ENCODE results near the gene KCNA2.

The KCNA2 gene

DNA sequence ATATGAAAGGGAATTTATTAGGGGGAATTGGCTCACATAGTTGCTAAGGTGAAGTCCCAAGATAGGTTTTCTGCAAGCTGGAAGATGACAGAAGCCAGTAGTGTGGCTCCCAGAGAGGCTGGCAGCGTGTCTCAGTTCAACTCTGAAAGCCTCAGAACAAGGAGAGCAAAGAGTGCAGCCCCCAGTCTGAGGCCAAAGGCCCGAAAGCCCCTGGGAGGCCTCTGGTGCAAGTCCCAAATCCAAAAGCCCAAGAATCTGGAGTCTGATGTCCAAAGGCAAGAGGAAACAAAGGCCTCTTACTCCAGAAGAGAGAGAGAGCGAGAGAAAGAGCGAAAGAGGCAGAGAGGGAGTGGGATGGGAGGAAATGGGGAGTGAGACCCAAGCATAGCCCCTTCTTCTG lies 18.3 kb downstream of the KCNA2 start:
- Histone ChIP-seq H2AFZ (ENCODE audit: low read depth, low read length) (no peak overlapping the region), H3K36me3 (ENCODE audit: insufficient read depth, low read length) (no peaks in the 10 kb centered on the region), H3K9me3 (ENCODE audit: low read length) (no peaks in the 10 kb centered on the region), H3K27me3 (ENCODE audit: insufficient read depth, low read length) (peaks cover 9% of the 10 kb centered on the region), H3K4me3 (ENCODE audit: low read length) (no peak overlapping the region), H3K4me1 (ENCODE audit: insufficient read depth, low read length) (peaks cover under 1% of the 10 kb centered on the region)

GRCh38 chr1:110585481-110585880 lies 20.7 kb downstream of the KCNA2 start:
- no peaks in the 10 kb centered on the region for H3K9me3 ChIP-seq (ENCODE audit: low read length)
- peaks cover 16% of the 10 kb centered on the region for H3K4me1 ChIP-seq (ENCODE audit: insufficient read depth, low read length)
- H3K36me3 ChIP-seq (ENCODE audit: insufficient read depth, low read length) = no peaks in the 10 kb centered on the region
- no peak overlapping the region for H3K4me3 ChIP-seq (ENCODE audit: low read length)
- H2AFZ ChIP-seq (ENCODE audit: low read depth, low read length) = no peak overlapping the region
- peaks cover 9% of the 10 kb centered on the region for H3K27me3 ChIP-seq (ENCODE audit: insufficient read depth, low read length)

GRCh38 chr1:110584045-110584444 lies 22.1 kb downstream of the KCNA2 start:
- no peak overlapping the region for H3K4me3 ChIP-seq (ENCODE audit: low read length)
- H3K4me1 ChIP-seq (ENCODE audit: insufficient read depth, low read length) = peaks cover 16% of the 10 kb centered on the region
- H3K36me3 ChIP-seq (ENCODE audit: insufficient read depth, low read length) = no peaks in the 10 kb centered on the region
- H3K27me3 ChIP-seq (ENCODE audit: insufficient read depth, low read length) = peaks cover 9% of the 10 kb centered on the region
- no peak overlapping the region for H2AFZ ChIP-seq (ENCODE audit: low read depth, low read length)
- H3K9me3 ChIP-seq (ENCODE audit: low read length) = no peaks in the 10 kb centered on the region

DNA sequence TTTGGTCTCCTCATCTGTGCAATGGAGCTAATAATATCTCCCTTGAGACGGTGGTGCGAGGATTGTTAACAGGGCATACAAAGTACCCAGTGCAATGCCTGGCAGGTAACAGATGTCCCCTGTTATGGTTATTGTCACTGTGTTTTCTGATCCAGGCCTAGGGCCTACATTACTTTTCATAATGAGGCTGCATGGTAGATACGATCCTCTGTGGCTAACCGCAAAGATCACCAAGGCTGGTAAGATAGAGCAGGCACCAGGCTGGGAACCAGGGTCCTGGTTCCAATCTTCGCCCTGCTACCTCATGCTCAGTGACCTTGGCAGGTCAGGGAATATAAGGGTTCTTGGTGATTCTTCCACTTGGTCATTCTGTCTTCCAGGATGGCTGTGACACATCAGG lies 22.7 kb downstream of the KCNA2 start:
- Histone ChIP-seq H2AFZ (ENCODE audit: low read depth, low read length) (no peak overlapping the region), H3K9me3 (ENCODE audit: low read length) (no peaks in the 10 kb centered on the region), H3K4me3 (ENCODE audit: low read length) (no peak overlapping the region), H3K4me1 (ENCODE audit: insufficient read depth, low read length) (peaks cover 16% of the 10 kb centered on the region), H3K36me3 (ENCODE audit: insufficient read depth, low read length) (no peaks in the 10 kb centered on the region), H3K27me3 (ENCODE audit: insufficient read depth, low read length) (peaks cover 5% of the 10 kb centered on the region)

GRCh38 chr1:110582378-110582777 lies 23.8 kb downstream of the KCNA2 start:
- Histone ChIP-seq H3K36me3 (ENCODE audit: insufficient read depth, low read length) (no peaks in the 10 kb centered on the region), H3K9me3 (ENCODE audit: low read length) (no peaks in the 10 kb centered on the region), H2AFZ (ENCODE audit: low read depth, low read length) (no peak overlapping the region), H3K27me3 (ENCODE audit: insufficient read depth, low read length) (no peaks in the 10 kb centered on the region), H3K4me3 (ENCODE audit: low read length) (no peak overlapping the region), H3K4me1 (ENCODE audit: insufficient read depth, low read length) (peaks cover 16% of the 10 kb centered on the region)

DNA sequence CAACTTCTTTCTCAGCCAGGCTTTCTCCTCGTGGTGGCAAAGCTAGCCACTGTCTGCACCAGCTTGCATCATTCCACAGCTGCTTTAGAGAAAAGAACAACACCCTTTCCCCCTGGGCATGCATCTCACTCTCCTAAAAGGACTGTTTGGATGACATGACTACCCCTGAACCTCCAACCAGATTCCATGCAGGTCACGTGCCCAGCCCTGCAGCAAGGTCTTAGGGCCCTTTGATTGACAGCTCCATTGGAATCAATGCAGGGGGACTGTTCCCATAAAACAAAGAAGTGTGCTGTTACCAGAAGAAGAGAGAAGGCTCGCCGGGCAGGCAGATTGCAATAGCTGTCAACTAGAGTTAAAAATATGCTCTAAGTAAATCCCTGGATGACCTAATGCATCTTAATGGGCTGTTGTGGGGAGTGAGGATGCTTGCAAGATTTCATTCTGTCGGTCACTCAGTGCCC lies 24.4 kb downstream of the KCNA2 start:
- Histone ChIP-seq H3K4me3 (ENCODE audit: low read length) (no peak overlapping the region), H3K27me3 (ENCODE audit: insufficient read depth, low read length) (no peaks in the 10 kb centered on the region), H3K4me1 (ENCODE audit: insufficient read depth, low read length) (peaks cover 16% of the 10 kb centered on the region), H3K36me3 (ENCODE audit: insufficient read depth, low read length) (no peaks in the 10 kb centered on the region), H3K9me3 (ENCODE audit: low read length) (no peaks in the 10 kb centered on the region), H2AFZ (ENCODE audit: low read depth, low read length) (no peak overlapping the region)

DNA sequence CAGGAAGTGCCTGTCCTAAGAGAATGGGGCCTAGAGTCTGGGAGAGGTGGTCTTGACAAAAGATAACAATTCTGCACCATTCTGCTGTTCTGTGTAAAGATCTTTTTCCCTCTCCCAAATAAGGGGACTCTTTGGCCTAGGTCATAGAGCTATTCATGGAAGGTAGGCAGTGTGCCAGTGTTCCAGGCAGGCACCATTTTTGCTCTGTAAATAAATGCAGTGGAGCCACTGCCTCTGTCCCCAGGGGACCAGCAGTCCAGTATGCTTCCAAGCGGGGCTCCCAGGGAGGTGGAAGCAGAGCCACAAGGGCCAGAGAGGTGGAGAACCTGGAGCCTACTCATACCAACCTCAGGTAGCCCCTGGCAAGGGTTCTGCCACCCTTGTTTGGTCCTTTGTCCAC lies 25.9 kb downstream of the KCNA2 start:
- no peaks in the 10 kb centered on the region for H3K36me3 ChIP-seq (ENCODE audit: insufficient read depth, low read length)

GRCh38 chr1:110579460-110579859 lies 26.7 kb downstream of the KCNA2 start:
- H3K36me3 ChIP-seq (ENCODE audit: insufficient read depth, low read length) = no peaks in the 10 kb centered on the region
- H2AFZ ChIP-seq (ENCODE audit: low read depth, low read length) = no peak overlapping the region
- H3K9me3 ChIP-seq (ENCODE audit: low read length) = no peaks in the 10 kb centered on the region
- peaks cover 16% of the 10 kb centered on the region for H3K4me1 ChIP-seq (ENCODE audit: insufficient read depth, low read length)
- H3K27me3 ChIP-seq (ENCODE audit: insufficient read depth, low read length) = no peaks in the 10 kb centered on the region
- no peak overlapping the region for H3K4me3 ChIP-seq (ENCODE audit: low read length)

More for the DNA sequence above, 25.9 kb downstream of the KCNA2 start:
- no peak overlapping the region for H2AFZ ChIP-seq (ENCODE audit: low read depth, low read length)
- no peaks in the 10 kb centered on the region for H3K9me3 ChIP-seq (ENCODE audit: low read length)
- H3K27me3 ChIP-seq (ENCODE audit: insufficient read depth, low read length) = no peaks in the 10 kb centered on the region
- peaks cover 16% of the 10 kb centered on the region for H3K4me1 ChIP-seq (ENCODE audit: insufficient read depth, low read length)
- no peak overlapping the region for H3K4me3 ChIP-seq (ENCODE audit: low read length)

DNA sequence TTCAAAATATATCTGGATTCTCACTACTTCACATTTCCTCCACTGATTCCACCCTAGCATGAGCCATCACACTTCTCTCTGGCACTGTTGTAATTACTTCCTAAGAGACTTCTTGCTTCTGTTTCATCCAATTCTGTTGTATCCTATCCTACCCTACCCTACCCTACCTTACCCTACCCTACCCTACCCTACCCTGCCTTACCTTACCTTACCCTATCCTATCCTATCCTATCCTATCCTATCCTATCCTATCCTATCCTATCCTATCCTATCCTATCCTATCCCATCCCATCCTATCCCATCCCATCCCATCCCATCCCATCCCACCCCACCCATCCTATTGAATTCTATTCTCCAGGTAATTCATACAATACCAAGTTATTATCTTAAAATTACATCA lies 29.7 kb downstream of the KCNA2 start:
- H3K4me1 ChIP-seq (ENCODE audit: insufficient read depth, low read length) = peaks cover under 1% of the 10 kb centered on the region
- no peaks in the 10 kb centered on the region for H3K36me3 ChIP-seq (ENCODE audit: insufficient read depth, low read length)
- no peak overlapping the region for H3K4me3 ChIP-seq (ENCODE audit: low read length)
- H3K27me3 ChIP-seq (ENCODE audit: insufficient read depth, low read length) = no peaks in the 10 kb centered on the region
- H3K9me3 ChIP-seq (ENCODE audit: low read length) = no peaks in the 10 kb centered on the region
- no peak overlapping the region for H2AFZ ChIP-seq (ENCODE audit: low read depth, low read length)

DNA sequence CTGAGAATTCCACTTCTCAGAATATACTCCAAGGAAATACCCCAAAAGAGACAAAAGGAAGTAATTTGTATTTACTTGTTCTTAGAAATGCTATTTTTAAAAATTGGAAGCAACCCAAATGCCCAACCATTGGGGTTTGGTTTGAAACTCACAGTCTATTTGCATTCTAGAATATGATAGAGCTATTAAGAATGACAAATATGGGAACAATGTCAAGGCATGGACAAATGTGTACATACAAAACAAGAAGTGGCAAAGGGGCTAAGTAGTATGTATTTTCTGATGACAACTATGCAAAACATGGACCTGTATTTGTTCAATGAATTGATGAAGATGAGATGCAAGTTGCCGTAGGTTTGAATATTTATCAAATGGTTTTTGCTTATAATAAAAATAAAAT lies 32.8 kb downstream of the KCNA2 start:
- Histone ChIP-seq H2AFZ (ENCODE audit: low read depth, low read length) (no peak overlapping the region), H3K9me3 (ENCODE audit: low read length) (no peaks in the 10 kb centered on the region), H3K4me1 (ENCODE audit: insufficient read depth, low read length) (no peaks in the 10 kb centered on the region), H3K36me3 (ENCODE audit: insufficient read depth, low read length) (no peaks in the 10 kb centered on the region), H3K27me3 (ENCODE audit: insufficient read depth, low read length) (no peaks in the 10 kb centered on the region), H3K4me3 (ENCODE audit: low read length) (no peak overlapping the region)

GRCh38 chr1:110572751-110573150 lies 33.4 kb downstream of the KCNA2 start:
- Histone ChIP-seq H2AFZ (ENCODE audit: low read depth, low read length) (no peak overlapping the region), H3K4me1 (ENCODE audit: insufficient read depth, low read length) (no peaks in the 10 kb centered on the region), H3K9me3 (ENCODE audit: low read length) (no peaks in the 10 kb centered on the region), H3K27me3 (ENCODE audit: insufficient read depth, low read length) (no peaks in the 10 kb centered on the region), H3K4me3 (ENCODE audit: low read length) (no peak overlapping the region), H3K36me3 (ENCODE audit: insufficient read depth, low read length) (no peaks in the 10 kb centered on the region)

GRCh38 chr1:110570901-110571300 lies 35.3 kb downstream of the KCNA2 start:
- Histone ChIP-seq H3K9me3 (ENCODE audit: low read length) (no peaks in the 10 kb centered on the region), H2AFZ (ENCODE audit: low read depth, low read length) (no peak overlapping the region), H3K36me3 (ENCODE audit: insufficient read depth, low read length) (no peaks in the 10 kb centered on the region), H3K27me3 (ENCODE audit: insufficient read depth, low read length) (peaks cover 6% of the 10 kb centered on the region), H3K4me3 (ENCODE audit: low read length) (no peak overlapping the region), H3K4me1 (ENCODE audit: insufficient read depth, low read length) (no peaks in the 10 kb centered on the region)

GRCh38 chr1:110570307-110570706 lies 35.9 kb downstream of the KCNA2 start:
- Histone ChIP-seq H3K4me1 (ENCODE audit: insufficient read depth, low read length) (no peaks in the 10 kb centered on the region), H3K9me3 (ENCODE audit: low read length) (no peaks in the 10 kb centered on the region), H2AFZ (ENCODE audit: low read depth, low read length) (no peak overlapping the region), H3K27me3 (ENCODE audit: insufficient read depth, low read length) (peaks cover 6% of the 10 kb centered on the region), H3K4me3 (ENCODE audit: low read length) (no peak overlapping the region), H3K36me3 (ENCODE audit: insufficient read depth, low read length) (no peaks in the 10 kb centered on the region)

- Histone ChIP-seq H3K9me3 (ENCODE audit: low read length) (no peaks in the 10 kb centered on the region), H3K4me1 (ENCODE audit: insufficient read depth, low read length) (no peaks in the 10 kb centered on the region), H3K27me3 (ENCODE audit: insufficient read depth, low read length) (peaks cover 6% of the 10 kb centered on the region), H3K36me3 (ENCODE audit: insufficient read depth, low read length) (no peaks in the 10 kb centered on the region), H3K4me3 (ENCODE audit: low read length) (no peak overlapping the region), H2AFZ (ENCODE audit: low read depth, low read length) (no peak overlapping the region)
These were observed 39.3 kb downstream of the KCNA2 start for GRCh38 chr1:110566836-110567235.

Measured in neuron (in vitro differentiated cells).